CD14-positive monocyte (primary cell): ENCODE data around the gene EZH2. TPM values are rescaled to one million over a fixed set of nuclear protein-coding genes. Genes with fewer than 3 reads are reported as not detected.

ENCODE experiments used
- DNase-seq, 3 donors: peaks; one replicate each; pipeline ENCODE4 v3.0.0-alpha.2; 2011 to 2022
- H2AFZ ChIP-seq: 2 replicates; pipeline ENCODE4 v1.6.0; 2012; ENCODE audit warnings: mild to moderate bottlenecking, low read depth, low read length, inconsistent platforms; ENCODE audit not compliant: insufficient read depth, poor library complexity, severe bottlenecking
- H3K27ac ChIP-seq, 2 donors: 1 replicate in 1 of 2; 2 replicates in 1 of 2; pipeline ENCODE4 v1.5.1; 2012 to 2013; ENCODE audit warnings: low read length in 2 of 2, control low read depth in 1 of 2, inconsistent platforms in 1 of 2, low read depth in 1 of 2, mild to moderate bottlenecking in 1 of 2
- H3K27me3 ChIP-seq, 2 donors: one replicate each; pipeline versions ENCODE4 v1.6.0 to v1.6.1; 2011 to 2013; ENCODE audit warnings: low read length in 2 of 2; ENCODE audit not compliant: control insufficient read depth in 2 of 2, insufficient read depth in 2 of 2
- H3K36me3 ChIP-seq, 2 donors: replicated peaks in 1 of 2; 1 replicate in 1 of 2; 2 replicates in 1 of 2; pipeline versions ENCODE4 v1.5.1 to v1.6.1; 2012 to 2013; ENCODE audit warnings: low read length in 2 of 2, control low read depth in 1 of 2, inconsistent platforms in 1 of 2, mild to moderate bottlenecking in 1 of 2; ENCODE audit not compliant: insufficient read depth in 2 of 2, control insufficient read depth in 1 of 2
- H3K4me1 ChIP-seq, 2 donors: 1 replicate in 1 of 2; 2 replicates in 1 of 2; pipeline versions ENCODE4 v1.5.1 to v1.6.1; 2012 to 2013; ENCODE audit warnings: low read length in 2 of 2, control low read depth in 1 of 2, inconsistent platforms in 1 of 2, mild to moderate bottlenecking in 1 of 2, moderate library complexity in 1 of 2; ENCODE audit not compliant: insufficient read depth in 2 of 2, control insufficient read depth in 1 of 2
- H3K4me2 ChIP-seq: replicated peaks from 2 replicates; pipeline ENCODE3; 2012; ENCODE audit warnings: low read length, moderate library complexity, mild to moderate bottlenecking; ENCODE audit not compliant: poor library complexity, severe bottlenecking; ENCODE audit errors: extremely low read depth
- H3K4me3 ChIP-seq, 3 experiments: fragments of 200-600 bp in 1 of 3; sonication (generic) in 1 of 3; replicated peaks in 1 of 3; 1 replicate in 2 of 3; 2 replicates in 1 of 3; pipeline ENCODE4 v1.5.1; 2011 to 2013; ENCODE audit warnings: low read length in 3 of 3, mild to moderate bottlenecking in 3 of 3, control low read depth in 2 of 3, low read depth in 2 of 3, inconsistent platforms in 1 of 3, moderate library complexity in 1 of 3
- H3K79me2 ChIP-seq: 2 replicates; pipeline ENCODE4 v1.6.0; 2012; ENCODE audit warnings: mild to moderate bottlenecking, control low read depth, inconsistent platforms, low read length, moderate library complexity; ENCODE audit not compliant: insufficient read depth
- H3K9ac ChIP-seq: 2 replicates; pipeline ENCODE4 v1.6.0; 2017; ENCODE audit warnings: low read length, mild to moderate bottlenecking; ENCODE audit not compliant: insufficient read depth, poor library complexity, severe bottlenecking
- H3K9me3 ChIP-seq, 2 donors: replicated peaks in 1 of 2; 1 replicate in 1 of 2; 2 replicates in 1 of 2; pipeline versions ENCODE4 v1.5.1 to v1.6.1; 2012 to 2013; ENCODE audit warnings: low read length in 2 of 2, control low read depth in 1 of 2; ENCODE audit not compliant: control insufficient read depth in 1 of 2, insufficient read depth in 1 of 2
- H4K20me1 ChIP-seq: 2 replicates; pipeline ENCODE4 v1.6.0; 2012; ENCODE audit warnings: mild to moderate bottlenecking, low read length, control low read depth, moderate library complexity; ENCODE audit not compliant: insufficient read depth
- H3K27ac Mint-ChIP-seq, 7 donors: one replicate each; pipeline ENCODE4 v1.8.0; 2020; ENCODE audit warnings: mild to moderate bottlenecking in 7 of 7, mixed read lengths in 7 of 7, moderate library complexity in 6 of 7, inconsistent platforms in 2 of 7
- H3K27me3 Mint-ChIP-seq, 3 donors: one replicate each; pipeline ENCODE4 v1.8.0; 2021 to 2022; ENCODE audit warnings: low read depth in 3 of 3, mild to moderate bottlenecking in 3 of 3, mixed read lengths in 3 of 3, moderate library complexity in 3 of 3, inconsistent platforms in 1 of 3
- H3K36me3 Mint-ChIP-seq, 2 donors: one replicate each; pipeline ENCODE4 v1.8.0; 2020; ENCODE audit warnings: mixed read lengths in 2 of 2, inconsistent platforms in 1 of 2, mild to moderate bottlenecking in 1 of 2
- H3K4me1 Mint-ChIP-seq: one replicate; pipeline ENCODE4 v1.8.0; 2020; ENCODE audit warnings: mild to moderate bottlenecking, mixed read lengths
- H3K4me3 Mint-ChIP-seq, 2 donors: one replicate each; pipeline ENCODE4 v1.8.0; 2020; ENCODE audit warnings: mild to moderate bottlenecking in 2 of 2, mixed read lengths in 2 of 2, moderate library complexity in 1 of 2
- H3K9me3 Mint-ChIP-seq, 7 donors: one replicate each; pipeline ENCODE4 v1.8.0; 2020 to 2022; ENCODE audit warnings: mixed read lengths in 7 of 7, mild to moderate bottlenecking in 6 of 7, moderate library complexity in 6 of 7, inconsistent platforms in 2 of 7
- CTCF ChIP-seq: fragments of 200-600 bp; IDR thresholded peaks from one replicate; pipeline ENCODE4 v1.8.0; 2022; ENCODE audit warnings: antibody characterized with exemption, mild to moderate bottlenecking
- WGBS: methylation state at CpG from one replicate; pipeline ENCODE4 v1.1.5; 2013; ENCODE audit warnings: missing lambda C conversion rate; ENCODE audit not compliant: insufficient coverage; 5-methylcytosine and 5-hydroxymethylcytosine counted together
- intact Hi-C, 2 donors: fragments of 100-400 bp; cut with micrococcal nuclease; formaldehyde crosslinking; loops; one replicate each; pipeline versions ENCODE4 v1.15.0 to v1.15.1; 2023
- polyA plus RNA-seq, 3 donors: library from polyadenylated mRNA; depleted of rRNA in 1 of 3; unstranded in 2 of 3; stranded (reverse) in 1 of 3; fragments of 300-500 nt in 2 of 3; fragments of >200 nt in 1 of 3; fragmentation: Illumina TruSeq in 2 of 3; gene quantifications; 1 replicate in 2 of 3; 2 replicates in 1 of 3; pipeline ENCODE4 v1.2.3, GENCODE V29; 2012 to 2021

Gene EZH2
- polyA plus RNA-seq, 3 donors, result 1.3 to 6.1 (median 1.6) TPM

- Mint-ChIP-seq H3K4me1 (peaks cover 18% of the 10 kb centered on the region), H3K27me3 (no peaks in the 10 kb centered on the region)
- WGBS, result 100% methylated on average over 2 of the region's 5 CpGs
Measured at GRCh38 chr7:148868378-148868674, 15.8 kb downstream of the EZH2 start.

DNA sequence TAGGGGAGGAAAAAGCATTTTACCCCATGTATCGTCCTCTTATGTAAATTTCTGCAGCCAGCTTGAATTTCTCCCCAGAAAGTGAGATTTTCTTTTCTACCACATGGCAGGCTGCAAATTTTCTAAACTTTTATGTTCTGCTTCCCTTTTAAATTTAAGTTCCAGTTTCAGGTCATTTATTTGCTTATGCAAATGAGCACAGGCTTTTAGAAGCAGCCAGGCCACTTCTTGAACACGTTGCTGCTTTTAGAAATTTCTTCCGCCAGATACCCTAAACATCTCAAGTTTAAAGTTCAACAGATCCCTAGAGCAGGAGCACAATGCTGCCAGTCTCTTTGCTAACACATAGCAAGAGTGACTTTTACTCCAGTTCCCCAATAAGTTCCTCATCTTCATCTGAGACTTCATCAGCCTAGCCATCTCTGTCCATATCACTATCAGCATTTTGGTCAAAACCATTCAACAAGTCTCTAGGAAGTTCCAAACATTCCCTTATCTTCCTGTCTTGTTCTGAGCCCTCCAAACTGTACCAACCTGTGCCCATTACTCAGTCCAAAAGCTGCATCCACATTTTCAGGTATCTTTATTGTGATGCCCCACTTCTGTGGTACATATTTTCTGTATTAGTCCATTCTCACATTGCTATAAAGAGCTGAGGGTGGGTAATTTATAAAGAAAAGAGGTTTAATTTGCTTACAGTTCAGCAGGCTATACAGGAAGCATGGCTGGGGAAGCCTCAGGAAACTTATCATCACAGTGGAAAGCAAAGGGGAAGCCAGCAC, 16.3 kb downstream of the EZH2 start:
- TF ChIP-seq CTCF, result no peak
- peaks cover 7 to 8% of the 10 kb centered on the region in 2 donors for H3K36me3 Mint-ChIP-seq
- Histone ChIP-seq H3K27ac (peak overlapping the region in 1 of 2 donors; percentile 55), H3K4me3 (no peak overlapping the region), H3K4me1 (peaks cover 8 to 11% of the 10 kb centered on the region in 2 donors), H3K79me2 (peaks cover 99% of the 10 kb centered on the region), H4K20me1 (no peaks in the 10 kb centered on the region), H3K4me2 (no peak overlapping the region), H2AFZ (no peak overlapping the region), H3K9ac (no peak overlapping the region), H3K9me3 (peaks cover 9 to 13% of the 10 kb centered on the region in 2 donors), H3K36me3 (no peaks in the 10 kb centered on the region), H3K27me3 (no peaks in the 10 kb centered on the region)
- H3K27me3 Mint-ChIP-seq, result no peaks in the 10 kb centered on the region
- peaks cover 14% of the 10 kb centered on the region for H3K4me1 Mint-ChIP-seq
- intact Hi-C loops, result no loop called here
- H3K4me3 Mint-ChIP-seq, result no peak overlapping the region
- peak overlapping the region in 5 of 7 donors; percentile 7 to 52 (median 50) for H3K27ac Mint-ChIP-seq
- WGBS, result 94% methylated on average over 2 of the region's 3 CpGs
- DNase-seq, result no peak
- H3K9me3 Mint-ChIP-seq, result peaks cover 6 to 15% (median 12%) of the 10 kb centered on the region in 7 donors

More at GRCh38 chr7:148868378-148868674, 15.8 kb downstream of the EZH2 start:
- Mint-ChIP-seq H3K36me3 (peaks cover 7 to 8% of the 10 kb centered on the region in 2 donors), H3K4me3 (no peak overlapping the region), H3K9me3 (peaks cover 6 to 15% (median 12%) of the 10 kb centered on the region in 7 donors), H3K27ac (peak overlapping the region in 1 of 7 donors; percentile 34)
- intact Hi-C loops, result no loop called here
- H3K9me3 ChIP-seq, result peaks cover 9 to 13% of the 10 kb centered on the region in 2 donors
- H3K4me1 ChIP-seq, result peaks cover 10 to 13% of the 10 kb centered on the region in 2 donors
- TF ChIP-seq CTCF, result no peak
- H3K27me3 ChIP-seq, result no peaks in the 10 kb centered on the region
- H3K36me3 ChIP-seq, result no peaks in the 10 kb centered on the region
- no peak overlapping the region for H2AFZ ChIP-seq
- peaks cover 99% of the 10 kb centered on the region for H3K79me2 ChIP-seq
- peak overlapping the region in 1 of 2 donors; percentile 55 for H3K27ac ChIP-seq
- no peak overlapping the region for H3K9ac ChIP-seq
- DNase-seq, result no peak
- H3K4me2 ChIP-seq, result no peak overlapping the region
- no peaks in the 10 kb centered on the region for H4K20me1 ChIP-seq
- no peak overlapping the region for H3K4me3 ChIP-seq
